K562 (cell line): Measurements from ENCODE around the gene TMCO2. TPM values are rescaled to one million over a fixed set of nuclear protein-coding genes. Genes with fewer than 3 reads are reported as not detected.

Source experiments
- ATAC-seq: fragments of 200-7000 bp; cut with Tn5 transposase; 3 replicates; pipeline ENCODE4 v1.9.1; 2020; ENCODE audit warnings: moderate library complexity
- BruUV-seq: library from RNA; stranded (reverse); fragments of 400-500 nt; replicated peaks from 2 replicates; lab custom pipeline; 2021; lab: Mats Ljungman, UMichigan
- CTCF ChIA-PET: fragments of 300-600 bp; formaldehyde crosslinking; extraction: SDS; loops from one replicate; lab custom pipeline; 2021; ENCODE audit warnings: low intra/inter-chr PET ratio; lab: Yijun Ruan, JAX
- POLR2A ChIA-PET: fragments of 300-600, 350-650 bp; sonication (Branson Sonifier 250); formaldehyde crosslinking; extraction: SDS; loops from one replicate; lab custom pipeline; 2021; ENCODE audit warnings: antibody characterized with exemption, inconsistent platforms; lab: Yijun Ruan, JAX
- DNase-seq, 4 experiments: peaks; one replicate each; pipeline versions ENCODE4 v3.0.0 to v3.0.0-alpha.2; 2011 to 2018; ENCODE audit warnings: low spot score in 3 of 4, mixed read lengths in 3 of 4; ENCODE audit errors: extremely low read depth in 1 of 4
- FAIRE-seq: peaks from 2 replicates; lab custom pipeline; 2011; peaks lifted over from hg19 to GRCh38; lab: Jason Lieb, UNC
- H2AFZ ChIP-seq: 2 replicates; pipeline ENCODE4 v1.6.0; 2011; ENCODE audit warnings: low read depth, low read length, control low read depth, inconsistent platforms
- H3K27ac ChIP-seq: fragments of 200-600 bp; 3 replicates; pipeline ENCODE4 v1.8.0; 2011; ENCODE audit warnings: low read depth, mild to moderate bottlenecking, control low read depth, inconsistent platforms, low read length, moderate library complexity, mixed read lengths; ENCODE audit errors: extremely low read depth
- H3K27me3 ChIP-seq, 2 experiments: fragments of 300-600 bp in 1 of 2; 2 replicates in 1 of 2; 3 replicates in 1 of 2; pipeline versions ENCODE4 v1.6.0 to v1.8.0; 2011; ENCODE audit warnings: inconsistent platforms in 2 of 2, low read length in 2 of 2, mild to moderate bottlenecking in 1 of 2, mixed read lengths in 1 of 2, moderate library complexity in 1 of 2; ENCODE audit not compliant: control insufficient read depth in 2 of 2, insufficient read depth in 2 of 2
- H3K36me3 ChIP-seq: fragments of 300-600 bp; 3 replicates; pipeline ENCODE4 v1.8.0; 2011; ENCODE audit warnings: mild to moderate bottlenecking, low read length, inconsistent platforms; ENCODE audit not compliant: control insufficient read depth, insufficient read depth
- H3K4me1 ChIP-seq, 2 experiments: fragments of 200-600 bp in 1 of 2; replicated peaks in 1 of 2; 2 replicates in 1 of 2; 3 replicates in 1 of 2; pipeline versions ENCODE4 v1.5.1 to v1.8.0; 2011; ENCODE audit warnings: inconsistent platforms in 2 of 2, low read length in 2 of 2, mild to moderate bottlenecking in 1 of 2, mixed read lengths in 1 of 2, moderate library complexity in 1 of 2; ENCODE audit not compliant: control insufficient read depth in 2 of 2, insufficient read depth in 2 of 2
- H3K4me2 ChIP-seq: 2 replicates; pipeline ENCODE4 v1.6.1; 2011; ENCODE audit warnings: low read length, control low read depth, inconsistent platforms, mixed read lengths; ENCODE audit not compliant: insufficient read depth
- H3K4me3 ChIP-seq: fragments of 200-600 bp; sonication (generic), shearing (Covaris generic); 2 replicates; pipeline ENCODE4 v1.5.1; 2016; ENCODE audit warnings: control low read depth, inconsistent platforms
- H3K79me2 ChIP-seq: fragments of 200-600 bp; 3 replicates; pipeline ENCODE4 v1.8.0; 2011; ENCODE audit warnings: low read length, inconsistent platforms; ENCODE audit not compliant: control insufficient read depth, insufficient read depth
- H3K9ac ChIP-seq, 2 experiments: 2 replicates each; pipeline versions ENCODE4 v1.6.0 to v1.6.1; 2011; ENCODE audit warnings: low read depth in 2 of 2, low read length in 2 of 2, control low read depth in 1 of 2, inconsistent platforms in 1 of 2, mild to moderate bottlenecking in 1 of 2, mixed read lengths in 1 of 2; ENCODE audit not compliant: insufficient read depth in 1 of 2
- H3K9me1 ChIP-seq: one replicate; pipeline ENCODE4 v1.6.0; 2011; ENCODE audit warnings: inconsistent platforms, mild to moderate bottlenecking, low read length, moderate library complexity; ENCODE audit not compliant: control insufficient read depth, insufficient read depth
- H3K9me3 ChIP-seq: replicated peaks from 2 replicates; pipeline ENCODE4 v1.5.1; 2011; ENCODE audit warnings: low read depth, low read length, inconsistent platforms; ENCODE audit not compliant: control insufficient read depth, insufficient read depth
- H4K20me1 ChIP-seq: replicated peaks from 2 replicates; pipeline ENCODE4 v1.6.1; 2011; ENCODE audit warnings: low read length, inconsistent platforms, mixed read lengths; ENCODE audit not compliant: control insufficient read depth, insufficient read depth
- ELK3 ChIP-seq: fragments of 450-650 bp; formaldehyde crosslinking; IDR thresholded peaks from 2 replicates; pipeline ENCODE4 v1.4.0; 2020; ENCODE audit warnings: mild to moderate bottlenecking
- HDAC2 ChIP-seq: fragments of 450-650 bp; IDR thresholded peaks from 2 replicates; pipeline ENCODE4 v1.6.1; 2016; ENCODE audit warnings: mild to moderate bottlenecking
- HNRNPLL ChIP-seq: fragments of 200-400 bp; formaldehyde crosslinking; IDR thresholded peaks from 2 replicates; pipeline ENCODE4 v1.6.1; 2017; ENCODE audit warnings: low read length, low read depth, mild to moderate bottlenecking; ENCODE audit not compliant: poor library complexity, severe bottlenecking
- KAT7 ChIP-seq: sonication (generic); formaldehyde crosslinking; IDR thresholded peaks from 2 replicates; pipeline ENCODE4 v1.8.0; 2022; ENCODE audit warnings: missing genetic modification reagents, mild to moderate bottlenecking, borderline replicate concordance
- MEIS2 ChIP-seq: fragments of 450-650 bp; IDR thresholded peaks from 2 replicates; pipeline ENCODE4 v1.6.1; 2014; ENCODE audit warnings: mild to moderate bottlenecking; ENCODE audit not compliant: partially characterized antibody
- MYC ChIP-seq, 2 experiments: fragments of 250-450 bp in 1 of 2; sonication (Bioruptor Pico) in 1 of 2; IDR thresholded peaks; 2 replicates each; pipeline versions ENCODE4 v1.5.1 to v1.6.1; 2012 to 2021; ENCODE audit warnings: low read depth in 2 of 2, borderline replicate concordance in 1 of 2, improper control_type of control experiment in 1 of 2, low read length in 1 of 2, mild to moderate bottlenecking in 1 of 2, moderate library complexity in 1 of 2
- NFE2 ChIP-seq: IDR thresholded peaks from 2 replicates; pipeline ENCODE4 v1.6.1; 2014; ENCODE audit warnings: antibody characterized with exemption, low read depth
- PBX2 ChIP-seq, 2 experiments: IDR thresholded peaks in 1 of 2; conservative IDR thresholded peaks in 1 of 2; 2 replicates each; pipeline ENCODE4 v1.6.1; 2016; ENCODE audit warnings: low read depth in 2 of 2, mild to moderate bottlenecking in 1 of 2, missing compliant biosample characterization in 1 of 2, missing genetic modification characterization in 1 of 2, moderate library complexity in 1 of 2
- PKNOX1 ChIP-seq: fragments of 450-650 bp; IDR thresholded peaks from 2 replicates; pipeline ENCODE4 v1.6.1; 2016
- POLR3G ChIP-seq: IDR thresholded peaks from 2 replicates; pipeline ENCODE4 v1.6.1; 2011; ENCODE audit not compliant: insufficient read length, insufficient replicate concordance; ENCODE audit errors: extremely low read depth
- ZNF584 ChIP-seq: fragments of 200-800 bp; sonication (Bioruptor generic); IDR thresholded peaks from 2 replicates; pipeline ENCODE4 v1.6.1; 2016; ENCODE audit warnings: low read depth, mild to moderate bottlenecking, missing genetic modification characterization, missing compliant biosample characterization
- WGBS: fragments of 100-300 bp; shearing (Covaris generic); methylation state at CpG from one replicate; pipeline ENCODE4 v1.1.6; 2016; ENCODE audit warnings: low coverage, mixed read lengths; ENCODE audit not compliant: insufficient coverage; ENCODE audit errors: missing lambda C conversion rate; 5-methylcytosine and 5-hydroxymethylcytosine counted together
- in situ Hi-C: fragments of 300-500 bp; cut with MboI; formaldehyde crosslinking; loops from 4 replicates; pipeline ENCODE4 v1.15.0; 2018; ENCODE audit warnings: inconsistent platforms, mixed read lengths
- intact Hi-C: fragments of 100-400 bp; cut with micrococcal nuclease; formaldehyde crosslinking; loops from 2 replicates; pipeline ENCODE4 v1.14.2; 2022
- polyA plus RNA-seq, 8 experiments: library from polyadenylated mRNA; depleted of rRNA in 4 of 8; stranded (reverse) in 5 of 8; unstranded in 3 of 8; fragments of >200 nt; fragmentation: Nextera tagmentation in 2 of 8; fragmentation: Illumina TruSeq in 1 of 8; extraction: Ambion mirVana in 2 of 8; extraction: Trizol in 1 of 8; gene quantifications; 2 replicates each; pipeline versions ENCODE4 v1.2.1 to v1.2.3, GENCODE V29; 2011 to 2014; ENCODE audit warnings: inconsistent platforms in 1 of 8, missing spikeins in 1 of 8
- total RNA-seq, 7 experiments: library from RNA; depleted of rRNA in 6 of 7; stranded (reverse); fragments of >200 nt in 6 of 7; fragmentation: Illumina TruSeq in 2 of 7; extraction: Trizol in 2 of 7; gene quantifications; 2 replicates each; pipeline versions ENCODE4 v1.2.1 to v1.2.3, GENCODE V29; 2011 to 2021; ENCODE audit warnings: low replicate concordance in 1 of 7

The TMCO2 gene
- total and polyA plus RNA-seq, 9 of the 15 experiments (the other 6 are each of a cell fraction or from before 2014, with no cell fraction given) = not detected

- TF ChIP-seq HNRNPLL (no peak), HDAC2 (no peak), KAT7 (CRISPR knock-in tag) (no peak), MYC (IDR thresholded peaks at IDR 0.05; ENCODE audit: low read depth, low read length) (no peak), MYC (CRISPR knock-in tag; IDR thresholded peaks at IDR 0.05; ENCODE audit: borderline replicate concordance, low read depth) (no peak), ZNF584 (CRISPR knock-in tag) (no peak), ELK3 (CRISPR knock-in tag) (no peak)
Measured at GRCh38 chr1:40291293-40291692, 43.6 kb downstream of the TMCO2 start (continued).

- no TSS peak for BruUV-seq
- TF ChIP-seq PKNOX1 = peak; percentile 53
- no peak for TF ChIP-seq PBX2 (CRISPR knock-in tag; IDR thresholded peaks at IDR 0.05; ENCODE audit: low read depth)
- TF ChIP-seq PBX2 (tag; conservative IDR thresholded peaks at IDR 0.05; ENCODE audit: low read depth) = 0 out of 2 replicates have a peak, but pooled peaks have one; percentile 22
- TF ChIP-seq POLR3G = no peak
- peak; percentile 67 for TF ChIP-seq MEIS2
- peak; percentile 17; the same call in 1 of the 2 replicates for TF ChIP-seq NFE2
Measured at GRCh38 chr1:40299366-40300248, 51.9 kb downstream of the TMCO2 start.

More at GRCh38 chr1:40299366-40300248, 51.9 kb downstream of the TMCO2 start:
- no peak overlapping the region for H2AFZ ChIP-seq
- no peak overlapping the region for H3K4me2 ChIP-seq
- peak overlapping the region in 1 of 2 experiments; percentile 54; a peak in 1 of 4 replicates for H3K9ac ChIP-seq
- in situ Hi-C loops = loop anchor here (10.0 kb wide), 1 partner anchor 145 kb away; no protein-coding TSS in a partner anchor
- ATAC-seq = peak; percentile 20; the same call in 2 of the 3 replicates
- H3K9me1 ChIP-seq = no peaks in the 10 kb centered on the region
- H4K20me1 ChIP-seq = no peaks in the 10 kb centered on the region
- WGBS = 2% methylated on average over 8 of the region's 8 CpGs
- H3K4me1 ChIP-seq = peaks cover 0 to 17% of the 10 kb centered on the region in 2 experiments; a peak in 2 of 5 replicates
- ChIA-PET CTCF (no interaction called here), POLR2A (interaction anchor here (0.5 to 1.1 kb wide), 5 partner anchors 20 to 829 kb away, joined by 3 read pairs; no protein-coding TSS in a partner anchor)
- H3K9me3 ChIP-seq = no peaks in the 10 kb centered on the region
- intact Hi-C loops = no loop called here
- peaks cover under 1% of the 10 kb centered on the region; the same call in 1 of the 3 replicates for H3K36me3 ChIP-seq
- H3K27me3 ChIP-seq = peaks cover 0 to 15% of the 10 kb centered on the region in 2 experiments; a peak in 1 of 5 replicates
- no peak for DNase-seq
- H3K27ac ChIP-seq = no peak overlapping the region
- H3K79me2 ChIP-seq = no peaks in the 10 kb centered on the region
- no peak overlapping the region for H3K4me3 ChIP-seq
- FAIRE-seq = no peak
